OCI-LY7 (cell line): ENCODE results near the gene FYN.

Source experiments
- CTCF ChIP-seq: fragments of 200-600 bp; sonication (generic); conservative IDR thresholded peaks from 2 replicates; pipeline ENCODE4 v1.5.1; 2014; ENCODE audit warnings: mild to moderate bottlenecking, antibody characterized with exemption, low read length, moderate library complexity, mixed read lengths
- EZH2phosphoT487 ChIP-seq: fragments of 200-600 bp; sonication (generic); IDR thresholded peaks from 2 replicates; pipeline ENCODE4 v1.6.1; 2018; ENCODE audit warnings: low read depth, borderline replicate concordance, mild to moderate bottlenecking, mixed run types, antibody characterized with exemption, low read length, moderate library complexity, mixed read lengths

GRCh38 chr6:111873178-111874024 lies at the start of gene FYN:
- TF ChIP-seq CTCF (peak; percentile 17; the same call in 1 of the 2 replicates), EZH2phosphoT487 (no peak)
